Neural cell (in vitro differentiated cells): ENCODE results near the gene SYNC.

ENCODE experiments used
- CTCF ChIP-seq: fragments of 450-650 bp; IDR thresholded peaks from 2 replicates; pipeline ENCODE4 v1.5.1; 2014; ENCODE audit warnings: antibody characterized with exemption, mild to moderate bottlenecking, moderate library complexity; ENCODE audit not compliant: poor library complexity, severe bottlenecking
- EP300 ChIP-seq: fragments of 450-650 bp; conservative IDR thresholded peaks from 2 replicates; pipeline ENCODE4 v1.6.1; 2014; ENCODE audit warnings: antibody characterized with exemption, mild to moderate bottlenecking, moderate library complexity; ENCODE audit not compliant: poor library complexity, severe bottlenecking
- POLR2AphosphoS5 ChIP-seq: IDR thresholded peaks from 2 replicates; pipeline ENCODE4 v1.6.1; 2012
- SMC3 ChIP-seq: fragments of 450-650 bp; conservative IDR thresholded peaks from 2 replicates; pipeline ENCODE4 v1.6.1; 2014; ENCODE audit warnings: antibody characterized with exemption, mild to moderate bottlenecking, moderate library complexity; ENCODE audit not compliant: poor library complexity
- TAF1 ChIP-seq: IDR thresholded peaks from 2 replicates; pipeline ENCODE4 v1.6.1; 2012; ENCODE audit warnings: low read depth

GRCh38 chr1:32717503-32717902 is 14.9 kb upstream of the SYNC start:
- TF ChIP-seq CTCF, result no peak
- TF ChIP-seq TAF1, result no peak
- no peak for TF ChIP-seq EP300
- TF ChIP-seq SMC3, result no peak
- no peak for TF ChIP-seq POLR2AphosphoS5
